Gastrocnemius medialis (tissue), 4 donors: Measurements from ENCODE around the gene RPP30.

ENCODE experiments used
- POLR2A ChIP-seq, 2 donors: fragments of 450-650 bp; IDR thresholded peaks; one replicate each; pipeline ENCODE4 v1.6.1; 2017; ENCODE audit warnings: antibody characterized with exemption in 2 of 2, mild to moderate bottlenecking in 2 of 2, moderate library complexity in 2 of 2
- TF ChIP-seq, protein P1 (sequence below), 5 experiments: fragments of 450-650 bp in 3 of 5; fragments of 200-600 bp in 2 of 5; sonication (generic) in 2 of 5; IDR thresholded peaks in 4 of 5; conservative IDR thresholded peaks in 1 of 5; 1 replicate in 4 of 5; 2 replicates in 1 of 5; pipeline ENCODE4 v1.5.1; 2016 to 2019; ENCODE audit warnings: antibody characterized with exemption in 5 of 5, mild to moderate bottlenecking in 3 of 5, moderate library complexity in 3 of 5

- TF ChIP-seq, protein P1, sequence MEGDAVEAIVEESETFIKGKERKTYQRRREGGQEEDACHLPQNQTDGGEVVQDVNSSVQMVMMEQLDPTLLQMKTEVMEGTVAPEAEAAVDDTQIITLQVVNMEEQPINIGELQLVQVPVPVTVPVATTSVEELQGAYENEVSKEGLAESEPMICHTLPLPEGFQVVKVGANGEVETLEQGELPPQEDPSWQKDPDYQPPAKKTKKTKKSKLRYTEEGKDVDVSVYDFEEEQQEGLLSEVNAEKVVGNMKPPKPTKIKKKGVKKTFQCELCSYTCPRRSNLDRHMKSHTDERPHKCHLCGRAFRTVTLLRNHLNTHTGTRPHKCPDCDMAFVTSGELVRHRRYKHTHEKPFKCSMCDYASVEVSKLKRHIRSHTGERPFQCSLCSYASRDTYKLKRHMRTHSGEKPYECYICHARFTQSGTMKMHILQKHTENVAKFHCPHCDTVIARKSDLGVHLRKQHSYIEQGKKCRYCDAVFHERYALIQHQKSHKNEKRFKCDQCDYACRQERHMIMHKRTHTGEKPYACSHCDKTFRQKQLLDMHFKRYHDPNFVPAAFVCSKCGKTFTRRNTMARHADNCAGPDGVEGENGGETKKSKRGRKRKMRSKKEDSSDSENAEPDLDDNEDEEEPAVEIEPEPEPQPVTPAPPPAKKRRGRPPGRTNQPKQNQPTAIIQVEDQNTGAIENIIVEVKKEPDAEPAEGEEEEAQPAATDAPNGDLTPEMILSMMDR (IDR thresholded peaks at IDR 0.05 in 4 of 5, conservative IDR thresholded peaks at IDR 0.05 in 1 of 5) = peak; percentile 81 to 89 (median 85)
- no peak for TF ChIP-seq POLR2A (IDR thresholded peaks at IDR 0.05)
Observed at GRCh38 chr10:90911133-90912051, 39.6 kb downstream of the RPP30 start.
